ENCODE data around the gene TMEM119. TPM values are rescaled to one million over a fixed set of nuclear protein-coding genes. Genes with fewer than 3 reads are reported as not detected.

The TMEM119 gene
- total and polyA plus RNA-seq, 9 of the 15 experiments (the other 6 are each of a cell fraction or from before 2014, with no cell fraction given): 0.18 TPM; not detected in 8

DNA sequence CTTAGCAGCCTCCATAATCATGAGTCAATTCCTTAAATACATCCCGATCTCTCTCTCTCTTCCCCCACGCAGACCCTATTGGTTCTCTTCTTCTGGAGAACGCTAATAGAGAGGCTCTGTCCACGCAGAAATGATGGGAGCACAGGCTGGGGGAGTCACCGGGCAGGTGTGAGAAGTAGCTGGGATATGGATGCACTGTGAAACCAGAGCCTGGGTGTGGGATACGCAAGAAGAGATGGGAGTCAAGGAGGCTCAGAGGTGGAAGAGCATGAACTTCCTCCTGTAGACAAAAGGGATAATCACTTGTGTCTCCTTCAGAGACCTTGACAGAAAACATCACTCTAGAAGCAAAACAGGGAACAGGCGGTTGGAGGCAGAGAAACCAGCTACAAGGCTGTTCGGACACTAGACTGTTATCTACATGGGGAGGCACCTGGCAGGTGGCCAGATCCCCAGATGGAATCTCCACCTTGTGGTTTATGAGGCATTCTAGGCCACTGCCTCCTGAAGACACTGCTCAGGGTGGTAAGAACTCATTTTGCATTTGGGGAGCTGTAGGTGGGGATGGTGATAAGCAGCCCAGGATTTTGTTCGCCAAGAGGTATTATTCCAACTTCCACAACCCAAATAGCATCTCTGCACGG lies 43.0 kb upstream of the TMEM119 start (continued):
- TF ChIP-seq AFF4 (CRISPR knock-in tag; IDR thresholded peaks at IDR 0.05) (0 out of 2 replicates have a peak, but pooled peaks have one; percentile 61), ZNF174 (CRISPR knock-in tag; IDR thresholded peaks at IDR 0.05) (no peak), SAP30 (IDR thresholded peaks at IDR 0.05; ENCODE audit: borderline replicate concordance, insufficient read depth, low read depth, low read length, poor library complexity, severe bottlenecking) (no peak), ARHGAP35 (IDR thresholded peaks at IDR 0.05; ENCODE audit: partially characterized antibody) (no peak), LEF1 (IDR thresholded peaks at IDR 0.05) (peak; percentile 79; the same call in 1 of the 2 replicates), PKNOX1 (IDR thresholded peaks at IDR 0.05) (peak; percentile 39; the same call in 1 of the 2 replicates), SETDB1 (IDR thresholded peaks at IDR 0.05; ENCODE audit: low read length) (peak; percentile 23), RAD21 (CRISPR knock-in tag; conservative IDR thresholded peaks at IDR 0.05 in 1 of 2, IDR thresholded peaks at IDR 0.05 in 1 of 2) (peak; percentile 23 to 52; a peak in 3 of 4 replicates), KLF16 (IDR thresholded peaks at IDR 0.05) (peak; percentile 93), SREBF1 (IDR thresholded peaks at IDR 0.05; ENCODE audit: borderline replicate concordance, low read depth, low read length) (no peak), SMAD4 (CRISPR knock-in tag; conservative IDR thresholded peaks at IDR 0.05) (peak; percentile 84), ZNF766 (CRISPR knock-in tag; conservative IDR thresholded peaks at IDR 0.05) (peak; percentile 93), GATAD2B (IDR thresholded peaks at IDR 0.05; ENCODE audit: borderline replicate concordance) (0 out of 2 replicates have a peak, but pooled peaks have one; percentile 19), EP300 (IDR thresholded peaks at IDR 0.05; ENCODE audit: low read length) (peak; percentile 77), ZNF407 (IDR thresholded peaks at IDR 0.05; ENCODE audit: low read depth) (no peak)
